GM12878 (cell line): Measurements from ENCODE around the gene RARB. TPM values are rescaled to one million over a fixed set of nuclear protein-coding genes. Genes with fewer than 3 reads are reported as not detected.

ENCODE experiments used
- ATAC-seq: fragments of 200-7000 bp; cut with Tn5 transposase; 3 replicates; pipeline ENCODE4 v1.9.1; 2020; ENCODE audit warnings: mild to moderate bottlenecking, moderate library complexity
- BruUV-seq: library from RNA; stranded (reverse); fragments of 400-500 nt; replicated peaks from 2 replicates; lab custom pipeline; 2021; lab: Mats Ljungman, UMichigan
- CTCF ChIA-PET: fragments of 300-600 bp; sonication (Branson Sonifier 250); formaldehyde crosslinking; extraction: SDS; loops from one replicate; lab custom pipeline; 2021; ENCODE audit warnings: inconsistent platforms; lab: Yijun Ruan, JAX
- POLR2A ChIA-PET: fragments of 350-600 bp; formaldehyde crosslinking; extraction: SDS; loops from one replicate; lab custom pipeline; 2021; ENCODE audit warnings: inconsistent platforms; lab: Charles Lee
- RAD21 ChIA-PET: fragments of 300-600 bp; sonication (Branson Sonifier 250); formaldehyde crosslinking; loops from one replicate; lab custom pipeline; 2023; ENCODE audit warnings: antibody characterized with exemption; ENCODE audit not compliant: unreplicated experiment; lab: Charles Lee
- SMC1A ChIA-PET: fragments of 300-600 bp; sonication (Branson Sonifier 250); formaldehyde crosslinking; loops from one replicate; lab custom pipeline; 2023; ENCODE audit not compliant: unreplicated experiment, uncharacterized antibody; lab: Charles Lee
- DNase-seq: peaks from one replicate; pipeline ENCODE4 v3.0.0-alpha.2; 2011; ENCODE audit warnings: low read depth, low spot score
- FAIRE-seq: peaks from 3 replicates; lab custom pipeline; 2011; peaks lifted over from hg19 to GRCh38; lab: Jason Lieb, UNC
- H2AFZ ChIP-seq: 2 replicates; pipeline ENCODE4 v1.6.0; 2011; ENCODE audit warnings: low read depth, low read length, control low read depth; ENCODE audit not compliant: control insufficient read depth
- H3K27ac ChIP-seq: 2 replicates; pipeline ENCODE4 v1.5.1; 2011; ENCODE audit warnings: control low read depth; ENCODE audit not compliant: control insufficient read depth, insufficient read depth
- H3K27me3 ChIP-seq, 2 experiments: replicated peaks in 1 of 2; 2 replicates each; pipeline versions ENCODE4 v1.6.0 to v1.6.1; 2011; ENCODE audit warnings: low read length in 1 of 2; ENCODE audit not compliant: control insufficient read depth in 2 of 2, insufficient read depth in 2 of 2
- H3K36me3 ChIP-seq, 2 experiments: 2 replicates each; pipeline ENCODE4 v1.5.1; 2011; ENCODE audit warnings: low read length in 1 of 2; ENCODE audit not compliant: control insufficient read depth in 2 of 2, insufficient read depth in 2 of 2
- H3K4me1 ChIP-seq: 2 replicates; pipeline ENCODE4 v1.6.1; 2011; ENCODE audit warnings: mild to moderate bottlenecking, low read length, moderate library complexity, mixed read lengths; ENCODE audit not compliant: control insufficient read depth, insufficient read depth
- H3K4me2 ChIP-seq: 2 replicates; pipeline ENCODE4 v1.6.0; 2011; ENCODE audit warnings: control low read depth; ENCODE audit not compliant: control insufficient read depth, insufficient read depth
- H3K4me3 ChIP-seq: fragments of 200-600 bp; sonication (generic); 2 replicates; pipeline ENCODE4 v1.5.1; 2016
- H3K79me2 ChIP-seq: 2 replicates; pipeline ENCODE4 v1.6.0; 2011; ENCODE audit warnings: low read length; ENCODE audit not compliant: control insufficient read depth, insufficient read depth
- H3K9ac ChIP-seq: 2 replicates; pipeline ENCODE4 v1.8.0; 2011; ENCODE audit warnings: low read length, control low read depth, mixed read lengths; ENCODE audit not compliant: control insufficient read depth, insufficient read depth
- H3K9me3 ChIP-seq: replicated peaks from 3 replicates; pipeline ENCODE4 v1.5.1; 2011; ENCODE audit warnings: mild to moderate bottlenecking, low read length; ENCODE audit not compliant: control insufficient read depth, insufficient read depth
- H4K20me1 ChIP-seq: 2 replicates; pipeline ENCODE4 v1.6.0; 2011; ENCODE audit not compliant: control insufficient read depth, insufficient read depth
- CBX3 ChIP-seq: fragments of 200-600 bp; sonication (generic); IDR thresholded peaks from 2 replicates; pipeline ENCODE4 v1.6.1; 2016; ENCODE audit warnings: low read depth, borderline replicate concordance
- EP300 ChIP-seq, 2 experiments: fragments of 150-350 bp in 1 of 2; IDR thresholded peaks; 2 replicates each; pipeline ENCODE4 v1.6.1; 2011 to 2012; ENCODE audit warnings: low read depth in 2 of 2, low read length in 2 of 2, borderline replicate concordance in 1 of 2, improper control_type of control experiment in 1 of 2, inconsistent platforms in 1 of 2; ENCODE audit not compliant: control insufficient read depth in 1 of 2
- GATAD2B ChIP-seq: fragments of 450-650 bp; conservative IDR thresholded peaks from 2 replicates; pipeline ENCODE4 v1.6.1; 2017; ENCODE audit warnings: low read depth, mild to moderate bottlenecking, moderate library complexity
- IRF4 ChIP-seq: IDR thresholded peaks from 2 replicates; pipeline ENCODE4 v1.6.1; 2011; ENCODE audit warnings: low read depth, low read length
- MEF2B ChIP-seq: fragments of 450-650 bp; IDR thresholded peaks from 2 replicates; pipeline ENCODE4 v1.6.1; 2018; ENCODE audit warnings: mild to moderate bottlenecking, moderate library complexity; ENCODE audit not compliant: partially characterized antibody, poor library complexity, severe bottlenecking
- NFXL1 ChIP-seq: fragments of 450-650 bp; IDR thresholded peaks from 2 replicates; pipeline ENCODE4 v1.6.1; 2017; ENCODE audit warnings: antibody characterized with exemption, mild to moderate bottlenecking, borderline replicate concordance
- POU2F2 ChIP-seq: IDR thresholded peaks from 3 replicates; pipeline ENCODE4 v1.6.1; 2011; ENCODE audit warnings: low read depth, mild to moderate bottlenecking, low read length, borderline replicate concordance
- TBL1XR1 ChIP-seq: IDR thresholded peaks from 2 replicates; pipeline ENCODE4 v1.6.1; 2012; ENCODE audit warnings: low read depth, low read length, improper control_type of control experiment
- USF2 ChIP-seq: IDR thresholded peaks from 2 replicates; pipeline ENCODE4 v1.6.1; 2011; ENCODE audit warnings: low read depth, low read length, improper control_type of control experiment, borderline replicate concordance
- WGBS: methylation state at CpG from one replicate; pipeline ENCODE4 v1.1.6; 2016; ENCODE audit warnings: low lambda C conversion rate; ENCODE audit not compliant: insufficient replicate concordance, insufficient coverage; ENCODE audit errors: missing lambda C conversion rate; 5-methylcytosine and 5-hydroxymethylcytosine counted together
- in situ Hi-C: fragments of 300-500 bp; cut with MboI; formaldehyde crosslinking; loops from 9 replicates; pipeline ENCODE4 v1.14.3; 2018; ENCODE audit warnings: mixed read lengths
- intact Hi-C: fragments of 100-400 bp; cut with micrococcal nuclease; formaldehyde crosslinking; loops from one replicate; pipeline ENCODE4 v1.14.2; 2022; ENCODE audit not compliant: unreplicated experiment
- polyA plus RNA-seq, 11 experiments: library from polyadenylated mRNA; depleted of rRNA in 4 of 11; unstranded in 6 of 11; stranded (reverse) in 5 of 11; fragments of >200 nt; fragmentation: Nextera tagmentation in 4 of 11; fragmentation: Illumina TruSeq in 1 of 11; extraction: Ambion mirVana in 4 of 11; extraction: Trizol in 1 of 11; gene quantifications; 1 replicate in 1 of 11; 2 replicates in 10 of 11; pipeline versions ENCODE4 v1.2.1 to v1.2.3, GENCODE V29; 2011 to 2016; ENCODE audit warnings: inconsistent platforms in 2 of 11, missing spikeins in 2 of 11, low read depth in 1 of 11
- total RNA-seq, 4 experiments: library from RNA; depleted of rRNA in 3 of 4; stranded (reverse); fragments of >200 nt in 3 of 4; fragmentation: Illumina TruSeq in 1 of 4; extraction: Trizol in 1 of 4; gene quantifications; 2 replicates each; pipeline versions ENCODE4 v1.2.1 to v1.2.3, GENCODE V29; 2013 to 2021
- TF ChIP-seq, protein P1 (sequence below): fragments of 450-650 bp; IDR thresholded peaks from 2 replicates; pipeline ENCODE4 v1.6.1; 2017; ENCODE audit warnings: mild to moderate bottlenecking, moderate library complexity

Gene RARB
- total and polyA plus RNA-seq, 10 of the 15 experiments (the other 5 are each of a cell fraction or from before 2014, with no cell fraction given) = 0.05 to 0.06 TPM; not detected in 8

DNA sequence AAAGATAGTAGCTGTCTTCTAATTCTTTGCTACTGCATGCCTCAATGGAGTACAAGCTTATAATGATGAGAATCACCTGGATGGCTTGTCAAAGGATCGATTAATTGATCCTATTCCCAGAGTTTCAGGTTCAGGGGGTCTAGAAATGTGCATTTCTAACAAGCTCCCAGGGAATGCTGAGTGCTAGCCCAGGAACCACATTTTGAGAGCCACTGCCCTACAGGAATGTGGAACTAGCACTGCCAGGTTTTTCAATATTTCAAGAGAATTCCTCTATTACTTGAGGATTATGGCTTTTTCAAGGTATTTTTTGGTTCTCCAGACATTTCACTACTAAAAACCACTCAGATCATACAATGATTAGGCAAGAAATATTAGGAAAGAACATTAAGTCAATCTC is 52.7 kb downstream of the RARB start:
- ATAC-seq = no peak
- POLR2A ChIA-PET = no interaction called here

GRCh38 chr3:25481386-25481785 is 53.3 kb downstream of the RARB start:
- ChIA-PET POLR2A (no interaction called here), RAD21 (no interaction called here), CTCF (interaction anchor here (1.2 to 1.3 kb wide), 2 partner anchors 39 to 47 kb away, joined by 3 to 5 read pairs; no protein-coding TSS in a partner anchor), SMC1A (interaction anchor here (0.6 kb wide), 1 partner anchor 339 kb away, joined by 3 read pairs; no protein-coding TSS in a partner anchor)
- Histone ChIP-seq H3K27ac (no peak overlapping the region), H4K20me1 (no peaks in the 10 kb centered on the region), H3K79me2 (no peaks in the 10 kb centered on the region), H3K36me3 (no peaks in the 10 kb centered on the region), H3K27me3 (no peaks in the 10 kb centered on the region), H3K9ac (no peak overlapping the region), H3K9me3 (no peaks in the 10 kb centered on the region), H3K4me3 (no peak overlapping the region), H3K4me2 (no peak overlapping the region), H3K4me1 (no peaks in the 10 kb centered on the region), H2AFZ (no peak overlapping the region)
- FAIRE-seq (no peak), DNase-seq (no peak), ATAC-seq (no peak)
- intact Hi-C loops (no loop called here), in situ Hi-C loops (no loop called here)
- 0% methylated on average over 1 of the region's 1 CpG for WGBS
- no TSS peak for BruUV-seq
- TF ChIP-seq TBL1XR1 (no peak), NFXL1 (no peak), EP300 (IDR thresholded peaks at IDR 0.05; ENCODE audit: borderline replicate concordance in 1 of 2, control insufficient read depth in 1 of 2, low read depth in 2 of 2, low read length in 2 of 2) (no peak), POU2F2 (no peak), MEF2B (no peak), GATAD2B (no peak)
- TF ChIP-seq, protein P1, sequence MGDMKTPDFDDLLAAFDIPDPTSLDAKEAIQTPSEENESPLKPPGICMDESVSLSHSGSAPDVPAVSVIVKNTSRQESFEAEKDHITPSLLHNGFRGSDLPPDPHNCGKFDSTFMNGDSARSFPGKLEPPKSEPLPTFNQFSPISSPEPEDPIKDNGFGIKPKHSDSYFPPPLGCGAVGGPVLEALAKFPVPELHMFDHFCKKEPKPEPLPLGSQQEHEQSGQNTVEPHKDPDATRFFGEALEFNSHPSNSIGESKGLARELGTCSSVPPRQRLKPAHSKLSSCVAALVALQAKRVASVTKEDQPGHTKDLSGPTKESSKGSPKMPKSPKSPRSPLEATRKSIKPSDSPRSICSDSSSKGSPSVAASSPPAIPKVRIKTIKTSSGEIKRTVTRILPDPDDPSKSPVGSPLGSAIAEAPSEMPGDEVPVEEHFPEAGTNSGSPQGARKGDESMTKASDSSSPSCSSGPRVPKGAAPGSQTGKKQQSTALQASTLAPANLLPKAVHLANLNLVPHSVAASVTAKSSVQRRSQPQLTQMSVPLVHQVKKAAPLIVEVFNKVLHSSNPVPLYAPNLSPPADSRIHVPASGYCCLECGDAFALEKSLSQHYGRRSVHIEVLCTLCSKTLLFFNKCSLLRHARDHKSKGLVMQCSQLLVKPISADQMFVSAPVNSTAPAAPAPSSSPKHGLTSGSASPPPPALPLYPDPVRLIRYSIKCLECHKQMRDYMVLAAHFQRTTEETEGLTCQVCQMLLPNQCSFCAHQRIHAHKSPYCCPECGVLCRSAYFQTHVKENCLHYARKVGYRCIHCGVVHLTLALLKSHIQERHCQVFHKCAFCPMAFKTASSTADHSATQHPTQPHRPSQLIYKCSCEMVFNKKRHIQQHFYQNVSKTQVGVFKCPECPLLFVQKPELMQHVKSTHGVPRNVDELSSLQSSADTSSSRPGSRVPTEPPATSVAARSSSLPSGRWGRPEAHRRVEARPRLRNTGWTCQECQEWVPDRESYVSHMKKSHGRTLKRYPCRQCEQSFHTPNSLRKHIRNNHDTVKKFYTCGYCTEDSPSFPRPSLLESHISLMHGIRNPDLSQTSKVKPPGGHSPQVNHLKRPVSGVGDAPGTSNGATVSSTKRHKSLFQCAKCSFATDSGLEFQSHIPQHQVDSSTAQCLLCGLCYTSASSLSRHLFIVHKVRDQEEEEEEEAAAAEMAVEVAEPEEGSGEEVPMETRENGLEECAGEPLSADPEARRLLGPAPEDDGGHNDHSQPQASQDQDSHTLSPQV = no peak

More for the DNA sequence above, 52.7 kb downstream of the RARB start:
- H3K4me1 ChIP-seq = no peaks in the 10 kb centered on the region
- DNase-seq = no peak
- no peak for FAIRE-seq
- CTCF ChIA-PET = interaction anchor here (1.2 kb wide), 1 partner anchor 46 kb away, joined by 3 read pairs; no protein-coding TSS in a partner anchor
- H3K27me3 ChIP-seq = no peaks in the 10 kb centered on the region
- SMC1A ChIA-PET = interaction anchor here (0.6 to 0.9 kb wide), 2 partner anchors 8 to 339 kb away, joined by 3 read pairs; no protein-coding TSS in a partner anchor
- in situ Hi-C loops = no loop called here
- RAD21 ChIA-PET = no interaction called here
- no peaks in the 10 kb centered on the region for H3K79me2 ChIP-seq
- H3K36me3 ChIP-seq = no peaks in the 10 kb centered on the region
- no TSS peak for BruUV-seq
- no peak overlapping the region for H3K27ac ChIP-seq
- H4K20me1 ChIP-seq = no peaks in the 10 kb centered on the region
- TF ChIP-seq USF2 (no peak), IRF4 (no peak), CBX3 (no peak)
- no peak overlapping the region for H3K4me3 ChIP-seq
- H3K4me2 ChIP-seq = no peak overlapping the region
- intact Hi-C loops = no loop called here
- H3K9ac ChIP-seq = no peak overlapping the region
- no peaks in the 10 kb centered on the region for H3K9me3 ChIP-seq
- H2AFZ ChIP-seq = no peak overlapping the region
- 0% methylated on average over 1 of the region's 1 CpG for WGBS
